ENCODE measurements around the gene SCAANT1.

SCAANT1 gene

DNA sequence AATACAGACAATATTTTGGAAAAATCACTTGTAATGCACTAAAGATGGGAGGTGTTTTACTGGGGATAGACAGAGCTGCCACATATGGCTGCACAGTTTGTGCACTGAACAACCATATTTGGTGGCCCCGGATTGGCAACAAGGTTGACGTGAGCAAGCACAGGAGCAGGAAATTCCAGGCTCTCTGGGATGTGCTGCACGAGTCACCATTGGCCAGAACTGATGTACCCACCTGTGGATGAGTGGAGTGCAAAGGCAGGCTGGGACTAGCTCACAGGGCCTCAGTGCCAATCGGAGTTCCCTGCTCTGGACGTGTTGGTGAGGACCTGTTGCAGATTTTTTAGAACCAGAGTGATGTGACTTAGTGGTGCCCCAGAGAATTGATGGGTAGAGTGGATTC lies 42.0 kb upstream of the SCAANT1 start:
- DNase-seq (ENCODE audit: low spot score): no peak
- TF ChIP-seq, protein P1, sequence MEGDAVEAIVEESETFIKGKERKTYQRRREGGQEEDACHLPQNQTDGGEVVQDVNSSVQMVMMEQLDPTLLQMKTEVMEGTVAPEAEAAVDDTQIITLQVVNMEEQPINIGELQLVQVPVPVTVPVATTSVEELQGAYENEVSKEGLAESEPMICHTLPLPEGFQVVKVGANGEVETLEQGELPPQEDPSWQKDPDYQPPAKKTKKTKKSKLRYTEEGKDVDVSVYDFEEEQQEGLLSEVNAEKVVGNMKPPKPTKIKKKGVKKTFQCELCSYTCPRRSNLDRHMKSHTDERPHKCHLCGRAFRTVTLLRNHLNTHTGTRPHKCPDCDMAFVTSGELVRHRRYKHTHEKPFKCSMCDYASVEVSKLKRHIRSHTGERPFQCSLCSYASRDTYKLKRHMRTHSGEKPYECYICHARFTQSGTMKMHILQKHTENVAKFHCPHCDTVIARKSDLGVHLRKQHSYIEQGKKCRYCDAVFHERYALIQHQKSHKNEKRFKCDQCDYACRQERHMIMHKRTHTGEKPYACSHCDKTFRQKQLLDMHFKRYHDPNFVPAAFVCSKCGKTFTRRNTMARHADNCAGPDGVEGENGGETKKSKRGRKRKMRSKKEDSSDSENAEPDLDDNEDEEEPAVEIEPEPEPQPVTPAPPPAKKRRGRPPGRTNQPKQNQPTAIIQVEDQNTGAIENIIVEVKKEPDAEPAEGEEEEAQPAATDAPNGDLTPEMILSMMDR (IDR thresholded peaks at IDR 0.05; ENCODE audit: borderline replicate concordance, control extremely low read depth, extremely low read depth, insufficient read depth, missing control alignments): no peak
- in situ Hi-C loops (cut with MboI; ENCODE audit: low sequenced_read_pairs, unreplicated experiment): no loop called here

DNA sequence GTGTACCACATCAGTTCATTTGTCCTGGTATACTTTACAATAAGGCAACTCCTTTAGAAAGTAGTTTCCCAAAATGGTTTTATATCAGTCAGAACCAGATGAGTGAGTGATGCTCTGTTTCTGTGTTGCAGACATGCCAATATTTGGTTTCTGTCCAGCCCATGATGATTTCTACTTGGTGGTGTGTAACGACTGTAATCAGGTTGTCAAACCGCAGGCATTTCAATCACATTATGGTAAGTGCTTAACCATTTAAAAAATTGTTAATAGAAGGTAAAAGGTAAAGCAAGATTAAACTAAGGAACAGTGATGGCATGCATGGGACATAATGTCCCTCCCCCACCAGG lies 40.0 kb upstream of the SCAANT1 start:
- in situ Hi-C loops (cut with MboI; ENCODE audit: low sequenced_read_pairs, unreplicated experiment): no loop called here
- TF ChIP-seq, protein P1 (IDR thresholded peaks at IDR 0.05; ENCODE audit: borderline replicate concordance, control extremely low read depth, extremely low read depth, insufficient read depth, missing control alignments): no peak
- no peak for DNase-seq (ENCODE audit: low spot score)

DNA sequence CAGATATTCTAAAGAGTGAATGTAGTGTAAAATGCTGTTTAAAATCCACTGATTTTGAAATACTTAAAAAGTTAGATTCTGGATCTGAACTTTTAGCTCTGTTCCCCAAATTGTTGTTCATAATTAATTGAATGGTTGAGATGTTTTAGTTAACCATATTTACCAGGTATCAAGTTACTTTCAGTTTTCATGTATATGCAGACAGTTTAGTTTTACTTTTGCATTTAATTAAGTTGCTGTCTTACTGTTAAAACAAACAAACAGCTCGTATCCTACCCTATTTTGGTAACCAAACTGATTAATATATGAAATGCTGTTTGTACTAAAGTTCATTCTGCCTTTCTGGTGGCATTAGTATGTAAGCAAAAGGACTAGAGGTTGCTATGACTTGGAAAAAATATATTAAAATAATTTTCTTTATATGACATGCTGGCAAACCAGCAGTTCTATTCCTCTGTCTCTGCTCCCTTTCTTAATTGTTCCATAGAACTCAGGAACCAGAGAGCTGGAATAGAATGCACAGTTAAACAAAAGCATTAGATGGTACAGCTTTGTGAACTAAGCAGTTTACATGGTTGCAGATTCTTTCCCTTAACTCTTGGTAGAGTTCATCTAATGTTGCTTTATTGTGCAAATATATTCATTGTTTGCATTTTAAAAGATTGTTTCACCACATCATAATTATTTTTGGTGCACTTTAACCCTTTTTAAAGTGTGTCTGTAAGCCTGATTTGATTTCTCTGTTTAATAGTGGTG lies 39.5 kb upstream of the SCAANT1 start:
- TF ChIP-seq, protein P1 (IDR thresholded peaks at IDR 0.05; ENCODE audit: borderline replicate concordance, control extremely low read depth, extremely low read depth, insufficient read depth, missing control alignments): no peak
- in situ Hi-C loops (cut with MboI; ENCODE audit: low sequenced_read_pairs, unreplicated experiment): no loop called here
- no peak for DNase-seq (ENCODE audit: low spot score)

DNA sequence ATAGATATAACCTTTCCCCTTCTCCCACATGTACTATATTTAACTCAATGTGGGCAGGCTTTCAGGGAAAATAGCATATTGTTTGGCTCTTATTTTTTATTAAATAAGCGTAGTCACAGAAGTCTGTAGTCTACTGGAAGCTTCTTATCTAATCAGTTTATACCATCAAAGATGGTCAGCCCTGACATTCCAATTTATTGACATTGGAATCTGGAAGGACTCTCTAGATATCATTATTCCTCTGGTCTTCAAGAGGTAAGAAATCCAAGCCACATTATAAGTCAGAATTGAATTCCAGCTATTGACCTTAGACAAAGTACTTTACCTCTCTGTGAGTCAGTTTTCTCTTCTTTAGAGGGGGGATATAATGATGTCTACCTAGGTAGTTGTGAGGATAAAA lies 38.5 kb upstream of the SCAANT1 start:
- no peak for DNase-seq (ENCODE audit: low spot score)

DNA sequence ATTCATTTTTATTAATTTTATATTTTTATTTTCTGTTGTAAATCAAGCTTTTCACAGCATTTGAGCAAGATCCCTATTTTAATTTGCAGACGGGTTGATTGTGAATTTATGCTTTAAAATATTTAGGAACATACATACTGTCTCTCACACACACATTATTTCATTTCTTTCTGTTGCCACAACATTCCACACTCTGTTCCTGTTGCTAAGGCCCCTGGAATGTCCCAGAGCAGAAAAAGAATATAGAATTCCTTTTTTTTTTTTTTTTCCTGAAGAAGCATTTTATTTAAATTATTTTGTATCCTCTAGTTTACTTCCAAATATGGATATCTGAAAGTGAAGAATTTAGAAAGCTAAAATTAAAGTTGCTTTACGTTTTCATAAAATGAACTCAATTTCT lies 36.8 kb upstream of the SCAANT1 start:
- in situ Hi-C loops (cut with MboI; ENCODE audit: low sequenced_read_pairs, unreplicated experiment): no loop called here
- no peak for DNase-seq (ENCODE audit: low spot score)

More for the DNA sequence above, 38.5 kb upstream of the SCAANT1 start:
- TF ChIP-seq, protein P1 (IDR thresholded peaks at IDR 0.05; ENCODE audit: borderline replicate concordance, control extremely low read depth, extremely low read depth, insufficient read depth, missing control alignments): no peak
- in situ Hi-C loops (cut with MboI; ENCODE audit: low sequenced_read_pairs, unreplicated experiment): no loop called here

DNA sequence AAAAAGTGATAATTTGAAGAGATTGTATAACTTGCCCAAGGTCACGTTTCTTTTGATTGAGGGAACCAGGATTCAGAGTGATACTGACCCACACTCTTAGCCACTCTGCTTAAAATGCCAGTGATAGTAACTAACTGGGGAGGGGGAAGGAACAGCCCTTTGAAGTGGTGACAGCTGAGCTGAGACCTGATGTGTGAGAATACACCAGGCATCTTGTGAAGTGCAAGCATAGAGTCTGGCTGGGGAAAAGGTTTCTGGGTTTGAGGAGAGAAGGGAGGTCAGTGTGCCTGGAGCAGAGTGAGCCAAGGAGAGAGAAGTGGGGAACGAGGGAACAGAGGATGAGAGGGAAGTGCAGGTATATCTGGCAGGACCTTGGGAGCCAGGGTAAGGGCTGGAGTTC lies 35.4 kb upstream of the SCAANT1 start:
- in situ Hi-C loops (cut with MboI; ENCODE audit: low sequenced_read_pairs, unreplicated experiment): no loop called here
- TF ChIP-seq, protein P1 (IDR thresholded peaks at IDR 0.05; ENCODE audit: borderline replicate concordance, control extremely low read depth, extremely low read depth, insufficient read depth, missing control alignments): no peak
- no peak for DNase-seq (ENCODE audit: low spot score)

More for the DNA sequence above, 36.8 kb upstream of the SCAANT1 start:
- TF ChIP-seq, protein P1 (IDR thresholded peaks at IDR 0.05; ENCODE audit: borderline replicate concordance, control extremely low read depth, extremely low read depth, insufficient read depth, missing control alignments): no peak
